HUDEP-2 (cell line): ENCODE data around the gene LRRTM4.

Source experiments
- DNase-seq, 76 experiments: peaks; one replicate each; lab custom pipeline; 2025; ENCODE audit not compliant: unreplicated experiment in 76 of 76; lab: John Stamatoyannopoulos, UW

Gene LRRTM4

DNA sequence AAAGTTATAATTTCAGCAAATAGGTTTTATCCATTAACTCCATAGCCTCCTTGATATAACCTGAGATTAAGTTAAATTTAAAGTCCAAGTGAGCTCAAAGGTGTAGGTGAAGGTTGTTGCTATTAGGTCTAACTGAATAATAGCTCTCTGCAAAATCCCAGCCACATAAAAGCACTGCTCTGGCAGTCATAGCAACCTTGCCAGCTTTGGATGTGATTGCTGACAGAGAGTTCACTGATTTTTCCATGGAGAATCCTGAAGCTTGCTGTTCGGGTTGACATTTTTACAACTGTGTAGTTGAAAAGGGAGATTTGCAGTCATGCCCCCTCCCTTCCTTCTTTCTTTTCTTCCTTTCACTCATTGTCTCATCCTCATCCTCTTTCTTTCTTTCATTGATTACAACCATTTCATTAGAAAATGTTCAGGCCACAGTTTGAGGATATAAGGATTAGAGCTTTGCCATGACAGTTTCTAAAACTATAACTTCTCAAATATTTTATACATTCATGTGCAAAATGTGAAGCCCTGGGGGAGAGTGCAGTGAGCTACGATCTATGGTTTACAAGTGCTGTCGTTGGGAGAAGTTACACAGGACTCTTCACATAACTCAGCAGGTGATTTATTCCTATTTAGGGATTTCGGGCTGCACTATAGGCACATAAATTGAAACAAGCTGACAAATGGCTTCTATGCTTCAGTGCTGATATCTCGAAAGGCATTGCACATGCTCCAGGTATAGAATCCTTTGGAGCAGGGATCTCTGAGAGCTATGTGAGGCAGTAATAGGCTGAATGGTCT is 193.8 kb downstream of the LRRTM4 start:
- DNase-seq, result no peak

DNA sequence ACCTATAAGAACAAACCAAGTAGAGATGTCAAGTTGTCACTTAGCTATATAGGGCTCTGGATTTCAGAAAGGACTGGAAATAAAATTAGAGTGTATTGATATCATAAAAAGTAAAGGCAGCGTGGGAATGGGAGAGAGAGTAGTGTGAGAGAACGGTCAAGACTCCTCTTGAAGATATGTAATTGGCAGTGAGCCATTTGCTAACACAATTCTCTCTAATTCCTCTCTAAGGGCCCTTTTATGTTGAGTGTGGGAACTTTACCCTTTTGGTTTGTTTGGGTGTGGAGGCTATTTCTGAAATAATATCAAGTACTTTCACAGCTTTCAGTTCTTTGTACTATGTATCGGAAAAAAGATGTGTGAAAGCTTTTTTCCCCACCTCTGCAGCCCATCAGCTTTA is 196.8 kb downstream of the LRRTM4 start:
- DNase-seq, result no peak

DNA sequence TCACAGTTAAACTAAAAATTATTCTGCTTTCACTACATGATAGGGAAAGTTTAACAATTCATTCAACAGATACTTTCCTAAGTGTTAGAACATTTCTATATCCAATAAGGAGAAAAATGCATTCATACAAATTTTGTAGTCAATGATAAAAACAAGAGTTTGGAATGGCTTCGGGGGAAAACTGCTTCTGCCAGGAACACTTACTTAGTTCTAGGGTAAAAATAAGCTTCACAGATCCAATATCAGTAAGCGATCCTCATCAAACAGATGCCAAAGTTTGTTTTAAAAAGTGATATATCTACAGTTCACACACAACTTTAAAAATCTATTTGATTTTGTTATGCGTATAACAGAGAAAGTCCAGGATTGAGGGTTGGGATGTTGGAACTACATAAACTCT is 199.7 kb downstream of the LRRTM4 start:
- DNase-seq, result no peak

DNA sequence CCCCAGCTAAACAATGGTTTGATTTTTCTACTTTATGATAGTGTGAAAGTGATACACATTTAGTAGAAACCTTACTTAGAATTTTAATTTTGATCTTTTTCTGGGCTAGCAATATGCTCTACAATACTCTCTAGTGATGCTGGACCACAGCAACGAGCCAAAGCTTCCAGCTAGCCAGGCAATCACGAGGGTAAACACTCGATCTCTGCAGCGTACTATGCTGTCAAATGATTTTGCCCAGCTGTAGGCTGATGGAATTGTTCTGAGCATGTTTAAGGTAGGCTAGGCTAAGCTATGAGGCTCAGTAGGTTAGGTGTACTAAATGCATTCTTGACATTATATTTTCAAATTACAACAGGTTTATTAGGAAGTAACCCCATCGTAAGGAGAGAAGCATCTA is 207.5 kb downstream of the LRRTM4 start:
- no peak for DNase-seq

DNA sequence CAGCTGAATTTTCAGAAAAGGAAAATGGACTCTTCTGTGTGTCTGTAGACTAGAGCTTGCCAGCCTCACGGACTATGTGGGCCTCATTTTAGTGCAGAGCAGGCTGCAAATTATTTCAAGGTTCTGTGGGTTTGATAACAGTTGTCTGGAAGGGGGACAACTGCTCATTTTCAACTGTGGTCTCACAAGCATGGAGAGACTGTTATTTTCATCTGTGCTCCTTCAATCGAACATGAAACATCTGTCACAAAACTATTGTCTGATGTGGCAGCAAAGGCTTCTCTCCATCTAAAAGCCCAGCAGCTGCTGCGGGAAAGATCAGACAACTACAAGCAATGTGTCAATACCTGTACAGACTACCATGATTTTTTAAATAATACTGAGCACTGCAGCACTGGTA is 211.8 kb downstream of the LRRTM4 start:
- no peak for DNase-seq

DNA sequence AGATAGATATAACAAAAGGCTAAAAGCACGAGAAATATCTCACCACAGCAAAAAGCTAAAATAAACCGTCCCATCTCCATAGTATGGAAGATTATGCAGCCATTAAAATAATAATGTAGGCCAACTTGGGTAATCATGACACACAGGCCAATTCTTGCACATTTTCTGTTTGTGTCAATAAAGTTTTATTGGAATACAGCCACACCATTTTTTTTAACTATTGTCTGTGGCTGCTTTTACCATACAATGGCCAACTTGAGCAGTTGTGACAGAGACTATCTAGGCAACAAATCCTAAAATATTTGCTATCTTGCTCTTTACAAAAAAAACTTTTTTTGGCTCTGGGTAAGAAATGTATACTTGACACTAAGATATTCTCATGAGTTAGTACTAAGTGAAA is 212.5 kb downstream of the LRRTM4 start:
- no peak for DNase-seq

DNA sequence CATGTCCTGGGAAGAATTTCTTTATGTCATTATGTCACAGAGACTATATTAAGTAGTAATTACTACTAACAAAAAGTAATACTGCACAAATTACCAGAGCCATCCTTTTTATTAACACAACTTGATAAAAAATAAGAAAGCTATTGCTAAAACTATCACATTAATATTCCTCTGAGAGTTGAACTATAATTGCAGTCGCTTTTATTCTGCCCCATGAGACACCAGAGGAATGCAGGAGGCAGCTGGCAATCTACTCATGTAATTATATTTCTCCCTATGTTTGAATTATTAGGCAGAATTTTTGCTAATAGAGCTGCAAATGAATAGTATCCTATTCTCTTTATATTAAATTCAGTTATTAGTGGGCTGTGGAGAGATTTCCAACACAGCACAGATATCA is 220.7 kb downstream of the LRRTM4 start:
- DNase-seq, result no peak

DNA sequence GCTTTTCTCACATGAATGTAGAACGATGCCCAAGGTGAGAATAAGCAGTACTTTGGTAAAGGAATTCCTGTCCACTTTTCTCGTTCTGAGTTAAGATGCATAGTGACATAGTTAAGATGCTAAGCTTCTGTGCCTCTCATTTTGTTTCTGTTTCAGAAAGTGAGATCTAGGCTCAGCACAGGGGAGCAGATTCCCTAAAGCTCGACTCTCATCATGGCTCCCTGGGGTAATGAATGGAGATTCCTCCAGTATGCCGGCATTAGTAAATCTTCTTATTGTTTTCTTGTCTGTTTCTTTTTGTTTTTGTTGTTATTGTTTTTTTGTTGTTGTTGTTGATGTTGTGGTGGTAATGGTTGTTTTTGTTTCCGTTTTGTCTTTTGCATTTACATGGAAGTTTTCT is 225.4 kb downstream of the LRRTM4 start:
- DNase-seq, result no peak

DNA sequence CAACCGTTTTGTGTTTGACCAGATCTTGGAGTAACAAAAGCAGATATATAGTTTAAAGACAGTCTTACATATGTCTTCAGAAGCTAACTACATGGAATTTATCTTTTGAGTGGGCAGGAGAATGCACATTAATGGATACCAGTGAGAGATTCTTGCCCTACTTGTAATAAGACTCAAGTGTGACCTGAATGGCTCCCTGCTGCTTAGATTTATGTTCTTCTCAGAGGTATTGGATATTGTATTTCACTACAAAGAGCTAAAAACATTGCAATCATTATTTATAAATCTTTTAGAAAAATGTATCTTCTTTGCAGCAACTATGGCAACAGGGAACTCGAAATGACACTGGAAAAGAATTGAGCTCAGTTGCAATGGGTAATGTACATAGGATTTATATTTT is 227.7 kb downstream of the LRRTM4 start:
- DNase-seq, result no peak

DNA sequence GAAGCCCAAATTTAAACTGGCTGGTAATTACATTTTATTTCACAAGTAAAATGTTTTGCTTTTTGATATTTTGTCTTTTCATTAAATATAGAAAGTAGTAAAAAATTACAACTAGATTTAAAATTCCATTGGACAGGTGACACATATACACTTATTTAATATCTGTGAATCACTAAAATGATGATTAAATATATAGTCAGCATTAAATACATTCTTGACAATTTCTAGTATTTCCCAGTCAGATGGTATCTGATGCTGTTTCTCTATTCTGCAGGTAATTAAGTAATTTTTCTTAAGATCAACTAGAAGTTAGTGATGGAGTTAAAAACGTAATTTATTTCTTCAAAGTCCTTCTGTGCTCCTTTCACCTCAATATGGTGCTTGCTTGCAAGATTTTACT is 237.8 kb downstream of the LRRTM4 start:
- DNase-seq, result no peak

DNA sequence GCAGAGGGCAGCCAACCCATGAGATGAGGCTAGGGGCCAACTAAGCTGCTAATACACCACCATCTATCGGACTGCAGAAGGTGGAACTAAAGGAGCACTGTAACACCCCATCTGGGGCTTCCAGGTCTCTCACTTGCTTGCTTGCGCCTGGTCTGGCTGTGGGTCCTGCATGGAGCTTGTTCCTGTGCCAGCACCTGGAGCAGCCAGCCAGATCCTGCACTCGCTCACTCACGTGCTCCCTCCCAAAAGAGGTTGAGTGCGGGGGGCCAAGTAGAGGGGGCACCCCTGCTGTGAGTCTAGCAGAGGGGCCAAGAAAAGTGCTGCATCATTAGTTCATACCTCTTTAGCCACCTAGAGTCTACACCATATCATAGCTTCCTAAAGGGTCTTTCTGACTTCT is 250.9 kb downstream of the LRRTM4 start:
- no peak for DNase-seq

DNA sequence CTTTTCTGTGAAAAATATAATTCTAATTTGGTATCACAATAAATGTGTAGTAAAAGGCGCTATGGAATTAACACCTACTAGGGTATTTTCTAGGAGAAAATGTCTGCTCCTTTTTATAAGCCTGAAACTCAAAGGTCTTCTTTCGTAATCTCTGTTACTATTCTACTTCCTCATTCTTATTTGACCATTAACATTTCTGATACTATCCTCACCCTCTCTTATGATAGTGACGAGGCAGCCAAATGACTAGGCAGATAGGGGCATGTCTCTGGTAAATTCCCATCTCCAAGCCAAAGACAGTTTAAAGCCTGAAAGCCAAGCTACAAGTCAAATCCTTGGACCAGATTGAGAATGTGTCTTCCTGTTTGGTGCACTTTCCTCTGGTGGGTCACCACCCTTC is 251.7 kb downstream of the LRRTM4 start:
- no peak for DNase-seq

DNA sequence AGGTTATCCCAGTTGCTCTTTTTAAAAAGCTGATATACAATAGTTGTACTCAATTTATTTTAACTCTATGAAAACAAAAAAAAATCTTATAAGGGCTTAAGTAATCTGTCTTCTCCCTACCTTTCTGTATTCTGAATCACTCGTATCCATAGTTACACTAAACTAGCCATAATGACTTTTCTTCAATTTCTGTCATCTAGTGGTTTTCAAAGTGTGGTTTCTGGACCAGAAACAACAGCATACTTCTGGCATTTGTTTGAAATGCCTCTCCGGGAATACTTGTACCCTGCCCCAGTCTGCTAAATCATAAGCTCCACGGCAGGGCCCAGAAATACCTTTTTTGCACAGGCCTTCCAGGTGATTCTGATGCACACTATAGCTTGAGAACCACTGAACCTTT is 253.6 kb downstream of the LRRTM4 start:
- no peak for DNase-seq

DNA sequence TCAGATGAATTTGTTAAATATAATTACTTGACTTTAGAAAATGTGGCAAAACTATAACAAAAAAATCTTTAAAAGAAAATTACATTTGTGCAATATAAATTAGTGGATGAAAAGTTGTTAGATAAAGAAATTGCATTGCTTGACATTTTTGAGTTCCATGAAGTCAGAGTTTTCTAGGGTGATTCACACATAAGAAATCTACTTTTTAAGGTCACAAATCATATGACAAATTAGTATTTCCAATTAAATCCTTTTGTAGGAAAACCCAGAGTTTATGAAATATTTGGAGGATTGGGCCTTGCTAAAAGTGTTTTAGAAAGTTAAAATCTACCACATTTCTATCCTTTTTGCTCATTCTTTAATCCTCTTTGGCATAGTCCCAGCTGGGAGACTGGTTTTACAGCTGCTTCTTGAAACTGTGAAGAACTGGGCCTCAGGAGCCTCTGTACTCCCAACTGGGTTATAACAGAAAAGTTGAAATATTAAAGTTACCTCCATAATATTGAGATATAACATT is 289.2 kb downstream of the LRRTM4 start:
- no peak for DNase-seq

DNA sequence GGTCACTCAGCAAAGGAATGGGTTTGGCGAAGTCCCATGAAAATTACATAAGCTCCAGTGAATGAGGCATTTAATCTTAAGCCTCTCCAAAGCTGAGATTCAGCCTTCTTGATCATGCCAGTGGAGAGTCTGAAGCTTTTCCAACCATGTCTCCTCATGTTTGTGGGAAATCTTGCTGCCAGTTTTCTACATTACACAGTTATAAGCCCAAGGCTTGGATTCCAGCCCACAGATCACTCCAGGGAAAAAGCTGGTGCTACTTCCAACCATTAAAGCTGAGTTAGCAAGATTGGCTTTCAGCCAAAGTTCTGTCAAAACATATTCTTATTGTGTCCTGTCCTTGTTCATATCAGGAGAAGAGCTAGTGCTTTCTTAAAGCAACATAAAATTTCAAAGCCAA is 293.8 kb downstream of the LRRTM4 start:
- no peak for DNase-seq

DNA sequence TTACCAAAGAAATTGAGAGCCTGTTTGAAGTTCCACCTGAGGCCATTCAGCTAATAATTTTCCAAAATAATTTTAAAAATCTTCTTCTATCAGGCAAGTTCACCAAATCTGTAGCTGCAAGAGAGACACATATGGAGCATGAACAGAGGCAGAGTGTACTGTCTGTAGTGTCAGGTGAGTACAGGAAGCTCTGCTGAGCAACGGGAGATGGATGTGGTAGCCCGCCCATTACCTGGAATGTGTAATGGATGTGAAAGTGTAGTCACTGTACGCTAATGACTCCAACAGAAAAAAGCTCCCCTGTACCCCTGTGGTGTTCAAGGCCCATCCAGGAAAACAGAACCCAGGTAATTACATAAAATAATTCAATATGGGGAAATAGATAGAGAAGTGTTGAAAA is 311.5 kb downstream of the LRRTM4 start:
- no peak for DNase-seq

DNA sequence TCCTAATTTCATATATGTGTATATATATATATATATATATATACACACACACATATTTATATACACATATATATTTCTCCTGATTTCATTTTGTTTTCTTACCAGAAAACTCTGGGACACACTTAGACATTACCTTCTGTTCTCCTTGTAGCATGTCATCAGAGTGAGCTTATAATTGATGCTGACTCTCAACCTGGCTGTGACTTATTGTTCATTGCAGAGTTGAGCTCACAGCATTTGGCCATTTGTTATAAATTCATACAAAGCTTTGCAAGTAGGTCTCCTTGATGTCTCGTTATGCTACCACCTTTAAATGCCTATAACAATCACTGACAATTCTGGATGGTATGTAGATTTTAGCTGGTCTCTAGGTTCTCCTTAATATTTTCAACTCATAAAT is 314.8 kb downstream of the LRRTM4 start:
- no peak for DNase-seq

DNA sequence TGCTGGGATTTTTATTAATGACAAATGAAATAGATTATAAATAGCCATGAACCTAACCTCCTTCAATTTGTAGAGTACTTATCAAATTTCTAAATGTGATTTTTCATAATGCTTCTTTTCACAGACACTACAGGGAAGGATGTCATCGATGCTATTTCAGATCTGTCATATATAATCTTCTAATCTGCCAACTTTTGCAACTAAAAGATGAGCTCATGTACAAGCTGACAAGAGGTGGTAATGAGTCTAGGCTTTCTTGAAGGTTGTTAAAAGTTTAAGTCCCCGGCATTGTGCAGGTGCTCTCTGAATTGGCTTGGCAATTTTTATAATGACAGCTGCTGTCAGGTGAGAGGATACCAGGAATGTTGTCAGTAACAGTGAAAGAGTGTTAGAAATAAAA is 320.4 kb downstream of the LRRTM4 start:
- DNase-seq, result no peak

DNA sequence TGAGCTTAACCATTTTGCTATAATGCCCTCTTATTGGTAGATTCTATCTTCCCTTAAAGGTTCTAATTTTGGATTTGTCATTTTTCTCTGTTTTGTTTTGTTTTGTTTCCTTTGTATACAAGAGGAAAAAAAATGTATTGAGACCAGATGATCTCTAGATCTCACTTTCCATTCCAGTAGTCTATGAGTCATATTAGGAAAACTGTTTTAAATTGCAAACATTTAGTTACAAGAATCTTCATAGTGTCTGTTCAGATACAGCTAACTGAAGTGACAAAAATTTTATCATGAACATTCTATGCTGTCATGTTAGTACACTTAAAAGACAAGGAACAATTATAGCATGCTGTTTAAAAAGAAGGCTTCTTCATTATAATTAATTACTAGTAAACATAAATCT is 322.8 kb downstream of the LRRTM4 start:
- no peak for DNase-seq

DNA sequence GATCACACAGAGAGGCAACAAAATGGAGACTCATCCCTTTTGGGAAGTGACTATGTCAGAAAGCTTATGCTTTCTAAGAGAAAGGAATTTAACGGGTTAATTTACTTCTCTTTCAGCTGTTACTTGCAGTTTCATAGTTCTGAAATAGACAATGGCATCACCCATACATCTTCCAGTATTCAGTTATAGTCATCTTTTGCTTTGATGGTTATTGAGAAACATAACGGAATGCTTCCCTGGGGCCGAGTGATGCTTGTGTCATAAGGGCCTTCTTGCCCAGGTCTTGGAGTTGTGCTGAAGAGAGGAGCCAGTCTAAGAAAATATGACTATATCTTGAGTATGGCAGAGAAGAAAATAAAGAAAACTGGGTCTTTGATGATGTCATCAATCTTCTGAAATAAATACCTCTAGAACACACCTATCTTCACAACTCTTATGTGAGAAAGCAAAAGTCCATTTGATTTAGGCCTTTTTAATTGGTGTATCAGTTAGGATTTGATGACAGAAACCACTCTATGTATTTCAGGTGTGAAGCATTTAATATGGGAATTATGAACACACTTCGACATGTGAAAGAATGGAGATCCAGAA is 328.2 kb downstream of the LRRTM4 start:
- no peak for DNase-seq

DNA sequence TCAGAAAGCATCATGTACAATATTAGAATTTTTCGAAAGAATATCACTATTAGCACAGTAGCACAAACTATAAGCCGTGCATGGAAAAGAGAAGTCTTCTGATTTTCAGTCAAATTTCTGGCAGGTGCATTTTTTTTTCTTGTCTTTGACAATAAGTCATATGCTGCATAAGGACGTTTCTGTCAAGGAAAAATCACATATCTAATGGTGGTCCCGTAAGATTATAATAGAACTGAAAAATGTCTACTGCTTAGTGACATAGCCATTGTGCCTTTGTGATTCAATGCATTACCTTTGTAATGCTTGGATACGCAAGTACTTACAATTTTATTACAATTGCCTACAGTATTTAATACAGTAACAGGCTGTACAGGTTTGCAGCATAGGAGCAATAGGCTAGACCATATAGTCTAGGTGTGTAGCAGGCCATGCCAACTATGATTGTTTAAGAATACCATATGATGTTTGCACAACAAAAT is 329.3 kb downstream of the LRRTM4 start:
- no peak for DNase-seq

DNA sequence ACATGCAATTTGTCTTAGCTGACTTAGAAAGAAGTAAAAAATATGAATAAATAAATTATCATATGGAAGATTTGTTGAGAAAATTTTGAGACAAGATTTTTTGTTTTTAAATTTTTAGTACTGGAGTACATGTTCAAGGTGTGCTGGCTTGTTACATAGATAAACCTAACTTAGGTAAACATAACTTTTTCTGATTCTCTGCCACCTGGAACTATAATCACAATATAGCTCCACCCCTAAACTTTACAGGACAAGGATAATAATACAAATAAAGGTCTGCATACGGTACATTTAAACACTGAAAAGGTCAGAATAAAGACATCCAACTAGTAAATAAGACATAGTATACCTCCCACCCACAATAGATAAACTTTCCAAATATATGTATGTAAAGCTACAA is 330.5 kb downstream of the LRRTM4 start:
- no peak for DNase-seq
